ENCODE data around the gene ACER3.

The ACER3 gene

GRCh38 chr11:77020734-77021133, 160.0 kb downstream of the ACER3 start:
- peaks cover 0 to 6% (median 3%) of the 10 kb centered on the region in 4 experiments for H3K36me3 ChIP-seq (ENCODE audit: control insufficient read depth in 4 of 4, insufficient read depth in 4 of 4, low read length in 3 of 4)
- no peak overlapping the region for H3K4me3 ChIP-seq (ENCODE audit: control insufficient read depth in 1 of 7, extremely low read depth in 1 of 7, insufficient read depth in 4 of 7, low read depth in 2 of 7, low read length in 6 of 7)
- H3K27ac ChIP-seq (ENCODE audit: insufficient read depth in 1 of 2, low read depth in 1 of 2, low read length in 2 of 2, poor library complexity in 1 of 2, severe bottlenecking in 2 of 2), result peak overlapping the region in 1 of 2 experiments; percentile 9
- ChIA-PET POLR2A (no interaction called here), CTCF (interaction anchor here (1.1 to 1.6 kb wide), 4 partner anchors 10 to 101 kb away, joined by 3 to 5 read pairs (median 3); no protein-coding TSS in a partner anchor)
- no peaks in the 10 kb centered on the region for H3K27me3 ChIP-seq (replicated peaks in 2 of 5; ENCODE audit: control insufficient read depth in 4 of 5, insufficient read depth in 5 of 5, low read length in 4 of 5)
- no peak for DNase-seq
- H3K4me1 ChIP-seq (ENCODE audit: control extremely low read depth in 1 of 4, control insufficient read depth in 4 of 4, insufficient read depth in 4 of 4, low read length in 3 of 4), result no peaks in the 10 kb centered on the region
- 100% methylated on average over 1 of the region's 2 CpGs for WGBS (ENCODE audit: insufficient coverage)
- no peaks in the 10 kb centered on the region for H3K9me3 ChIP-seq (ENCODE audit: control extremely low read depth in 1 of 5, control insufficient read depth in 4 of 5, insufficient read depth in 2 of 5, low read depth in 1 of 5, low read length in 4 of 5)

GRCh38 chr11:77024745-77025144, 164.0 kb downstream of the ACER3 start:
- no peaks in the 10 kb centered on the region for H3K4me1 ChIP-seq (ENCODE audit: control extremely low read depth in 1 of 4, control insufficient read depth in 4 of 4, insufficient read depth in 4 of 4, low read length in 3 of 4)
- H3K9me3 ChIP-seq (ENCODE audit: control extremely low read depth in 1 of 5, control insufficient read depth in 4 of 5, insufficient read depth in 2 of 5, low read depth in 1 of 5, low read length in 4 of 5), result no peaks in the 10 kb centered on the region
- no peak overlapping the region for H3K4me3 ChIP-seq (ENCODE audit: control insufficient read depth in 1 of 7, extremely low read depth in 1 of 7, insufficient read depth in 4 of 7, low read depth in 2 of 7, low read length in 6 of 7)
- H3K27me3 ChIP-seq (replicated peaks in 2 of 5; ENCODE audit: control insufficient read depth in 4 of 5, insufficient read depth in 5 of 5, low read length in 4 of 5), result peaks cover 0 to 3% (median 0%) of the 10 kb centered on the region in 5 experiments
- peaks cover 0 to 6% (median 1%) of the 10 kb centered on the region in 4 experiments for H3K36me3 ChIP-seq (ENCODE audit: control insufficient read depth in 4 of 4, insufficient read depth in 4 of 4, low read length in 3 of 4)
- DNase-seq, result no peak
- H3K27ac ChIP-seq (ENCODE audit: insufficient read depth in 1 of 2, low read depth in 1 of 2, low read length in 2 of 2, poor library complexity in 1 of 2, severe bottlenecking in 2 of 2), result no peak overlapping the region
- POLR2A ChIA-PET, result no interaction called here
- CTCF ChIA-PET, result interaction anchor here (0.6 to 1.3 kb wide), 4 partner anchors 11 to 46 kb away, joined by 3 read pairs; no protein-coding TSS in a partner anchor

- Histone ChIP-seq H3K4me3 (ENCODE audit: control insufficient read depth in 1 of 7, extremely low read depth in 1 of 7, insufficient read depth in 4 of 7, low read depth in 2 of 7, low read length in 6 of 7) (no peak overlapping the region), H3K4me1 (ENCODE audit: control extremely low read depth in 1 of 4, control insufficient read depth in 4 of 4, insufficient read depth in 4 of 4, low read length in 3 of 4) (no peaks in the 10 kb centered on the region), H3K27me3 (replicated peaks in 2 of 5; ENCODE audit: control insufficient read depth in 4 of 5, insufficient read depth in 5 of 5, low read length in 4 of 5) (peaks cover 0 to 7% (median 2%) of the 10 kb centered on the region in 5 experiments), H3K9me3 (ENCODE audit: control extremely low read depth in 1 of 5, control insufficient read depth in 4 of 5, insufficient read depth in 2 of 5, low read depth in 1 of 5, low read length in 4 of 5) (no peaks in the 10 kb centered on the region), H3K27ac (ENCODE audit: insufficient read depth in 1 of 2, low read depth in 1 of 2, low read length in 2 of 2, poor library complexity in 1 of 2, severe bottlenecking in 2 of 2) (no peak overlapping the region), H3K36me3 (ENCODE audit: control insufficient read depth in 4 of 4, insufficient read depth in 4 of 4, low read length in 3 of 4) (peaks cover 0 to 3% (median under 1%) of the 10 kb centered on the region in 4 experiments)
- ChIA-PET CTCF (interaction anchor here (1.4 kb wide), 1 partner anchor 8 kb away, joined by 3 read pairs; no protein-coding TSS in a partner anchor), POLR2A (no interaction called here)
- DNase-seq, result no peak
- WGBS (ENCODE audit: insufficient coverage), result no CpG with 5 or more reads among the region's 3 CpGs
Measured at GRCh38 chr11:77026221-77026620, 165.5 kb downstream of the ACER3 start.

- Histone ChIP-seq H3K27ac (ENCODE audit: insufficient read depth in 1 of 2, low read depth in 1 of 2, low read length in 2 of 2, poor library complexity in 1 of 2, severe bottlenecking in 2 of 2) (no peak overlapping the region), H3K27me3 (replicated peaks in 2 of 5; ENCODE audit: control insufficient read depth in 4 of 5, insufficient read depth in 5 of 5, low read length in 4 of 5) (peaks cover 0 to 7% (median 2%) of the 10 kb centered on the region in 5 experiments), H3K4me3 (ENCODE audit: control insufficient read depth in 1 of 7, extremely low read depth in 1 of 7, insufficient read depth in 4 of 7, low read depth in 2 of 7, low read length in 6 of 7) (no peak overlapping the region), H3K36me3 (ENCODE audit: control insufficient read depth in 4 of 4, insufficient read depth in 4 of 4, low read length in 3 of 4) (peaks cover 0 to 3% (median 0%) of the 10 kb centered on the region in 4 experiments), H3K4me1 (ENCODE audit: control extremely low read depth in 1 of 4, control insufficient read depth in 4 of 4, insufficient read depth in 4 of 4, low read length in 3 of 4) (no peaks in the 10 kb centered on the region), H3K9me3 (ENCODE audit: control extremely low read depth in 1 of 5, control insufficient read depth in 4 of 5, insufficient read depth in 2 of 5, low read depth in 1 of 5, low read length in 4 of 5) (no peaks in the 10 kb centered on the region)
- 100% methylated on average over 2 of the region's 2 CpGs for WGBS (ENCODE audit: insufficient coverage)
- DNase-seq, result no peak
- ChIA-PET CTCF (interaction anchor here (0.7 to 1.5 kb wide), 4 partner anchors 8 to 66 kb away, joined by 3 to 6 read pairs (median 3); no protein-coding TSS in a partner anchor), POLR2A (no interaction called here)
Measured at GRCh38 chr11:77026743-77027142, 166.0 kb downstream of the ACER3 start.

GRCh38 chr11:77027275-77027674, 166.6 kb downstream of the ACER3 start:
- H3K4me3 ChIP-seq (ENCODE audit: control insufficient read depth in 1 of 7, extremely low read depth in 1 of 7, insufficient read depth in 4 of 7, low read depth in 2 of 7, low read length in 6 of 7), result no peak overlapping the region
- H3K27me3 ChIP-seq (replicated peaks in 2 of 5; ENCODE audit: control insufficient read depth in 4 of 5, insufficient read depth in 5 of 5, low read length in 4 of 5), result peaks cover 0 to 7% (median 2%) of the 10 kb centered on the region in 5 experiments
- no peaks in the 10 kb centered on the region for H3K4me1 ChIP-seq (ENCODE audit: control extremely low read depth in 1 of 4, control insufficient read depth in 4 of 4, insufficient read depth in 4 of 4, low read length in 3 of 4)
- H3K9me3 ChIP-seq (ENCODE audit: control extremely low read depth in 1 of 5, control insufficient read depth in 4 of 5, insufficient read depth in 2 of 5, low read depth in 1 of 5, low read length in 4 of 5), result no peaks in the 10 kb centered on the region
- H3K27ac ChIP-seq (ENCODE audit: insufficient read depth in 1 of 2, low read depth in 1 of 2, low read length in 2 of 2, poor library complexity in 1 of 2, severe bottlenecking in 2 of 2), result no peak overlapping the region
- no CpG with 5 or more reads among the region's 1 CpG for WGBS (ENCODE audit: insufficient coverage)
- POLR2A ChIA-PET, result no interaction called here
- DNase-seq, result no peak
- CTCF ChIA-PET, result interaction anchor here (0.7 to 1.5 kb wide), 4 partner anchors 9 to 65 kb away, joined by 3 to 6 read pairs (median 3); no protein-coding TSS in a partner anchor
- peaks cover 0 to 1% (median 0%) of the 10 kb centered on the region in 4 experiments for H3K36me3 ChIP-seq (ENCODE audit: control insufficient read depth in 4 of 4, insufficient read depth in 4 of 4, low read length in 3 of 4)

- no peak for DNase-seq
- Histone ChIP-seq H3K9me3 (ENCODE audit: control extremely low read depth in 1 of 5, control insufficient read depth in 4 of 5, insufficient read depth in 2 of 5, low read depth in 1 of 5, low read length in 4 of 5) (no peaks in the 10 kb centered on the region), H3K4me1 (ENCODE audit: control extremely low read depth in 1 of 4, control insufficient read depth in 4 of 4, insufficient read depth in 4 of 4, low read length in 3 of 4) (peaks cover 0 to 10% (median 2%) of the 10 kb centered on the region in 4 experiments), H3K4me3 (ENCODE audit: control insufficient read depth in 1 of 7, extremely low read depth in 1 of 7, insufficient read depth in 4 of 7, low read depth in 2 of 7, low read length in 6 of 7) (no peak overlapping the region), H3K27me3 (replicated peaks in 2 of 5; ENCODE audit: control insufficient read depth in 4 of 5, insufficient read depth in 5 of 5, low read length in 4 of 5) (peaks cover 0 to 7% (median 2%) of the 10 kb centered on the region in 5 experiments), H3K36me3 (ENCODE audit: control insufficient read depth in 4 of 4, insufficient read depth in 4 of 4, low read length in 3 of 4) (no peaks in the 10 kb centered on the region), H3K27ac (ENCODE audit: insufficient read depth in 1 of 2, low read depth in 1 of 2, low read length in 2 of 2, poor library complexity in 1 of 2, severe bottlenecking in 2 of 2) (no peak overlapping the region)
- ChIA-PET CTCF (no interaction called here), POLR2A (no interaction called here)
- 89% methylated on average over 7 of the region's 7 CpGs for WGBS (ENCODE audit: insufficient coverage)
Measured at GRCh38 chr11:77029829-77030228, 169.1 kb downstream of the ACER3 start.

GRCh38 chr11:77030834-77031414, 170.2 kb downstream of the ACER3 start:
- peaks cover 0 to 10% (median 2%) of the 10 kb centered on the region in 4 experiments for H3K4me1 ChIP-seq (ENCODE audit: control extremely low read depth in 1 of 4, control insufficient read depth in 4 of 4, insufficient read depth in 4 of 4, low read length in 3 of 4)
- H3K4me3 ChIP-seq (ENCODE audit: control insufficient read depth in 1 of 7, extremely low read depth in 1 of 7, insufficient read depth in 4 of 7, low read depth in 2 of 7, low read length in 6 of 7), result no peak overlapping the region
- H3K9me3 ChIP-seq (ENCODE audit: control extremely low read depth in 1 of 5, control insufficient read depth in 4 of 5, insufficient read depth in 2 of 5, low read depth in 1 of 5, low read length in 4 of 5), result no peaks in the 10 kb centered on the region
- H3K36me3 ChIP-seq (ENCODE audit: control insufficient read depth in 4 of 4, insufficient read depth in 4 of 4, low read length in 3 of 4), result no peaks in the 10 kb centered on the region
- ChIA-PET CTCF (interaction anchor here (1.2 to 1.3 kb wide), 2 partner anchors 9 to 10 kb away, joined by 3 read pairs; no protein-coding TSS in a partner anchor), POLR2A (no interaction called here)
- no peak for DNase-seq
- H3K27me3 ChIP-seq (replicated peaks in 2 of 5; ENCODE audit: control insufficient read depth in 4 of 5, insufficient read depth in 5 of 5, low read length in 4 of 5), result peaks cover 0 to 7% (median 2%) of the 10 kb centered on the region in 5 experiments
- no peak overlapping the region for H3K27ac ChIP-seq (ENCODE audit: insufficient read depth in 1 of 2, low read depth in 1 of 2, low read length in 2 of 2, poor library complexity in 1 of 2, severe bottlenecking in 2 of 2)
- WGBS (ENCODE audit: insufficient coverage), result 90% methylated on average over 12 of the region's 12 CpGs
